CD14-positive monocyte (primary cell): ENCODE data around the gene CIZ1. TPM values are rescaled to one million over a fixed set of nuclear protein-coding genes. Genes with fewer than 3 reads are reported as not detected.
A peak's percentile ranks its signal among the peaks of the same experiment; 100 is the strongest.

Source experiments
- DNase-seq, 3 donors: peaks; one replicate each; pipeline ENCODE4 v3.0.0-alpha.2; 2011 to 2022
- H2AFZ ChIP-seq: 2 replicates; pipeline ENCODE4 v1.6.0; 2012; ENCODE audit warnings: mild to moderate bottlenecking, low read depth, low read length, inconsistent platforms; ENCODE audit not compliant: insufficient read depth, poor library complexity, severe bottlenecking
- H3K27ac ChIP-seq, 2 donors: 1 replicate in 1 of 2; 2 replicates in 1 of 2; pipeline ENCODE4 v1.5.1; 2012 to 2013; ENCODE audit warnings: low read length in 2 of 2, control low read depth in 1 of 2, inconsistent platforms in 1 of 2, low read depth in 1 of 2, mild to moderate bottlenecking in 1 of 2
- H3K27me3 ChIP-seq, 2 donors: one replicate each; pipeline versions ENCODE4 v1.6.0 to v1.6.1; 2011 to 2013; ENCODE audit warnings: low read length in 2 of 2; ENCODE audit not compliant: control insufficient read depth in 2 of 2, insufficient read depth in 2 of 2
- H3K36me3 ChIP-seq, 2 donors: replicated peaks in 1 of 2; 1 replicate in 1 of 2; 2 replicates in 1 of 2; pipeline versions ENCODE4 v1.5.1 to v1.6.1; 2012 to 2013; ENCODE audit warnings: low read length in 2 of 2, control low read depth in 1 of 2, inconsistent platforms in 1 of 2, mild to moderate bottlenecking in 1 of 2; ENCODE audit not compliant: insufficient read depth in 2 of 2, control insufficient read depth in 1 of 2
- H3K4me1 ChIP-seq, 2 donors: 1 replicate in 1 of 2; 2 replicates in 1 of 2; pipeline versions ENCODE4 v1.5.1 to v1.6.1; 2012 to 2013; ENCODE audit warnings: low read length in 2 of 2, control low read depth in 1 of 2, inconsistent platforms in 1 of 2, mild to moderate bottlenecking in 1 of 2, moderate library complexity in 1 of 2; ENCODE audit not compliant: insufficient read depth in 2 of 2, control insufficient read depth in 1 of 2
- H3K4me2 ChIP-seq: replicated peaks from 2 replicates; pipeline ENCODE3; 2012; ENCODE audit warnings: low read length, moderate library complexity, mild to moderate bottlenecking; ENCODE audit not compliant: poor library complexity, severe bottlenecking; ENCODE audit errors: extremely low read depth
- H3K4me3 ChIP-seq, 3 experiments: fragments of 200-600 bp in 1 of 3; sonication (generic) in 1 of 3; replicated peaks in 1 of 3; 1 replicate in 2 of 3; 2 replicates in 1 of 3; pipeline ENCODE4 v1.5.1; 2011 to 2013; ENCODE audit warnings: low read length in 3 of 3, mild to moderate bottlenecking in 3 of 3, control low read depth in 2 of 3, low read depth in 2 of 3, inconsistent platforms in 1 of 3, moderate library complexity in 1 of 3
- H3K79me2 ChIP-seq: 2 replicates; pipeline ENCODE4 v1.6.0; 2012; ENCODE audit warnings: mild to moderate bottlenecking, control low read depth, inconsistent platforms, low read length, moderate library complexity; ENCODE audit not compliant: insufficient read depth
- H3K9ac ChIP-seq: 2 replicates; pipeline ENCODE4 v1.6.0; 2017; ENCODE audit warnings: low read length, mild to moderate bottlenecking; ENCODE audit not compliant: insufficient read depth, poor library complexity, severe bottlenecking
- H3K9me3 ChIP-seq, 2 donors: replicated peaks in 1 of 2; 1 replicate in 1 of 2; 2 replicates in 1 of 2; pipeline versions ENCODE4 v1.5.1 to v1.6.1; 2012 to 2013; ENCODE audit warnings: low read length in 2 of 2, control low read depth in 1 of 2; ENCODE audit not compliant: control insufficient read depth in 1 of 2, insufficient read depth in 1 of 2
- H4K20me1 ChIP-seq: 2 replicates; pipeline ENCODE4 v1.6.0; 2012; ENCODE audit warnings: mild to moderate bottlenecking, low read length, control low read depth, moderate library complexity; ENCODE audit not compliant: insufficient read depth
- H3K27ac Mint-ChIP-seq, 7 donors: one replicate each; pipeline ENCODE4 v1.8.0; 2020; ENCODE audit warnings: mild to moderate bottlenecking in 7 of 7, mixed read lengths in 7 of 7, moderate library complexity in 6 of 7, inconsistent platforms in 2 of 7
- H3K27me3 Mint-ChIP-seq, 3 donors: one replicate each; pipeline ENCODE4 v1.8.0; 2021 to 2022; ENCODE audit warnings: low read depth in 3 of 3, mild to moderate bottlenecking in 3 of 3, mixed read lengths in 3 of 3, moderate library complexity in 3 of 3, inconsistent platforms in 1 of 3
- H3K36me3 Mint-ChIP-seq, 2 donors: one replicate each; pipeline ENCODE4 v1.8.0; 2020; ENCODE audit warnings: mixed read lengths in 2 of 2, inconsistent platforms in 1 of 2, mild to moderate bottlenecking in 1 of 2
- H3K4me1 Mint-ChIP-seq: one replicate; pipeline ENCODE4 v1.8.0; 2020; ENCODE audit warnings: mild to moderate bottlenecking, mixed read lengths
- H3K4me3 Mint-ChIP-seq, 2 donors: one replicate each; pipeline ENCODE4 v1.8.0; 2020; ENCODE audit warnings: mild to moderate bottlenecking in 2 of 2, mixed read lengths in 2 of 2, moderate library complexity in 1 of 2
- H3K9me3 Mint-ChIP-seq, 7 donors: one replicate each; pipeline ENCODE4 v1.8.0; 2020 to 2022; ENCODE audit warnings: mixed read lengths in 7 of 7, mild to moderate bottlenecking in 6 of 7, moderate library complexity in 6 of 7, inconsistent platforms in 2 of 7
- WGBS: methylation state at CpG from one replicate; pipeline ENCODE4 v1.1.5; 2013; ENCODE audit warnings: missing lambda C conversion rate; ENCODE audit not compliant: insufficient coverage; 5-methylcytosine and 5-hydroxymethylcytosine counted together
- intact Hi-C, 2 donors: fragments of 100-400 bp; cut with micrococcal nuclease; formaldehyde crosslinking; loops; one replicate each; pipeline versions ENCODE4 v1.15.0 to v1.15.1; 2023
- polyA minus RNA-seq: library from RNA; depleted of rRNA, polyadenylated mRNA; stranded (reverse); fragments of >200 nt; gene quantifications from 2 replicates; pipeline ENCODE4 v1.2.3, GENCODE V29; 2012
- polyA plus RNA-seq, 3 donors: library from polyadenylated mRNA; depleted of rRNA in 1 of 3; unstranded in 2 of 3; stranded (reverse) in 1 of 3; fragments of 300-500 nt in 2 of 3; fragments of >200 nt in 1 of 3; fragmentation: Illumina TruSeq in 2 of 3; gene quantifications; 1 replicate in 2 of 3; 2 replicates in 1 of 3; pipeline ENCODE4 v1.2.3, GENCODE V29; 2012 to 2021
- total RNA-seq, 12 experiments: library from RNA in 1 of 12; stranded (reverse) in 1 of 12; fragments of 120-200 nt in 1 of 12; gene quantifications; one replicate each; pipeline ENCODE4 v1.2.4 and lab custom pipeline; 2013 to 2026; ENCODE audit warnings: mixed read lengths in 6 of 12, inconsistent platforms in 1 of 12
- TF ChIP-seq, protein P1 (sequence below): fragments of 200-600 bp; IDR thresholded peaks from one replicate; pipeline ENCODE4 v1.8.0; 2022; ENCODE audit warnings: antibody characterized with exemption, mild to moderate bottlenecking

Gene CIZ1, protein sequence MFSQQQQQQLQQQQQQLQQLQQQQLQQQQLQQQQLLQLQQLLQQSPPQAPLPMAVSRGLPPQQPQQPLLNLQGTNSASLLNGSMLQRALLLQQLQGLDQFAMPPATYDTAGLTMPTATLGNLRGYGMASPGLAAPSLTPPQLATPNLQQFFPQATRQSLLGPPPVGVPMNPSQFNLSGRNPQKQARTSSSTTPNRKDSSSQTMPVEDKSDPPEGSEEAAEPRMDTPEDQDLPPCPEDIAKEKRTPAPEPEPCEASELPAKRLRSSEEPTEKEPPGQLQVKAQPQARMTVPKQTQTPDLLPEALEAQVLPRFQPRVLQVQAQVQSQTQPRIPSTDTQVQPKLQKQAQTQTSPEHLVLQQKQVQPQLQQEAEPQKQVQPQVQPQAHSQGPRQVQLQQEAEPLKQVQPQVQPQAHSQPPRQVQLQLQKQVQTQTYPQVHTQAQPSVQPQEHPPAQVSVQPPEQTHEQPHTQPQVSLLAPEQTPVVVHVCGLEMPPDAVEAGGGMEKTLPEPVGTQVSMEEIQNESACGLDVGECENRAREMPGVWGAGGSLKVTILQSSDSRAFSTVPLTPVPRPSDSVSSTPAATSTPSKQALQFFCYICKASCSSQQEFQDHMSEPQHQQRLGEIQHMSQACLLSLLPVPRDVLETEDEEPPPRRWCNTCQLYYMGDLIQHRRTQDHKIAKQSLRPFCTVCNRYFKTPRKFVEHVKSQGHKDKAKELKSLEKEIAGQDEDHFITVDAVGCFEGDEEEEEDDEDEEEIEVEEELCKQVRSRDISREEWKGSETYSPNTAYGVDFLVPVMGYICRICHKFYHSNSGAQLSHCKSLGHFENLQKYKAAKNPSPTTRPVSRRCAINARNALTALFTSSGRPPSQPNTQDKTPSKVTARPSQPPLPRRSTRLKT
- total RNA-seq (2013): 28.1 TPM
- polyA plus RNA-seq: 10 to 100 TPM in 1 of 3 donors, 1 to 10 TPM in 2; 3.4 to 53.7 (median 5.9) TPM
- 13.2 and 23.1 TPM in 2 replicates for polyA minus RNA-seq
- 4.7 to 45.2 (median 26.0) reads per million in 11 experiments for total RNA-seq (lab: John Stamatoyannopoulos, UW)

DNA sequence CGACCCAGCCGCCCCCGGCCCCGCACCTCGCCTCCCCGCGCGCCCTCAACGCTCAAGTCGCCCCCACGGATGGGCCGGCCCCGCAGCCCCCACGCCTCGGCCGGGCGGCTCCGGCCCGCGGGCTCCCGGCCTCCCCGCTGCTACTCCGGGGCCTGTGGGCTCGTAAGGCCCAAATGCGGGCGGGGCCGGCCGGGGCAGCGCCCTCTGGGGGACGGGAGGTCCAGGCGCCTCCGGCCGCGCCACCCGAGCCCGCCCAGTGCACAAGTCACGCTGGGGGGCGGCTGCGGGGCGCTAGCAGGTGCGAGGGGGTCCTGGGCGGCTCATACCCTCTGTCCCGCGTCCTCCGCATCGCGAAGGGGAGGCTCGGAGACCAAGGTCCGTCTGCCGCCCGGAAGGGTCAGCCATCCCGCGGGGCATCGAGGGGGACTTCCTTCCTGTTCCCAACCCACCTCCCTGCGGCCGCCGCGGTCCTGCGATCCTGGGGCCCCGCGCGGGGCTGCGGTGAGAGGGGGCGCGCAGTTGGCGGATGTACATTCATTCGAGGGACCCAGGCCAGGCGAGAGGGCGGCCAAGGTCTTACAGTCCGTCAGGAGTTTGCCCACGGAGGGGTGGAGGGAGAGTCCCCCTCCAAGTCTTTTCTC lies at the start of gene CIZ1:
Gene CIZ1 (minus strand): TSS at position 167 of the 641 bp plus-strand sequence. CDS start 715 bp downstream, outside the sequence.
- Histone ChIP-seq H3K27me3 (peaks cover 0 to 16% of the 10 kb centered on the region in 2 donors), H3K27ac (peak within 1 kb of the TSS in 1 of 2 donors; percentile 80), H3K36me3 (peaks cover 14 to 25% of the 10 kb centered on the region in 2 donors), H4K20me1 (no peaks in the 10 kb centered on the region), H2AFZ (peak within 1 kb of the TSS; percentile 100), H3K9ac (peak within 1 kb of the TSS; percentile 94), H3K4me1 (peaks cover 23 to 27% of the 10 kb centered on the region in 2 donors), H3K4me3 (peak within 1 kb of the TSS; percentile 80 to 92 (median 83)), H3K4me2 (peak within 1 kb of the TSS; percentile 96), H3K79me2 (peaks cover 12% of the 10 kb centered on the region), H3K9me3 (no peaks in the 10 kb centered on the region)
- H3K27ac Mint-ChIP-seq: peak within 1 kb of the TSS; percentile 51 to 95 (median 84)
- no peaks in the 10 kb centered on the region for H3K9me3 Mint-ChIP-seq
- peaks cover 0 to 9% (median 3%) of the 10 kb centered on the region in 3 donors for H3K27me3 Mint-ChIP-seq
- TF ChIP-seq, protein P1, sequence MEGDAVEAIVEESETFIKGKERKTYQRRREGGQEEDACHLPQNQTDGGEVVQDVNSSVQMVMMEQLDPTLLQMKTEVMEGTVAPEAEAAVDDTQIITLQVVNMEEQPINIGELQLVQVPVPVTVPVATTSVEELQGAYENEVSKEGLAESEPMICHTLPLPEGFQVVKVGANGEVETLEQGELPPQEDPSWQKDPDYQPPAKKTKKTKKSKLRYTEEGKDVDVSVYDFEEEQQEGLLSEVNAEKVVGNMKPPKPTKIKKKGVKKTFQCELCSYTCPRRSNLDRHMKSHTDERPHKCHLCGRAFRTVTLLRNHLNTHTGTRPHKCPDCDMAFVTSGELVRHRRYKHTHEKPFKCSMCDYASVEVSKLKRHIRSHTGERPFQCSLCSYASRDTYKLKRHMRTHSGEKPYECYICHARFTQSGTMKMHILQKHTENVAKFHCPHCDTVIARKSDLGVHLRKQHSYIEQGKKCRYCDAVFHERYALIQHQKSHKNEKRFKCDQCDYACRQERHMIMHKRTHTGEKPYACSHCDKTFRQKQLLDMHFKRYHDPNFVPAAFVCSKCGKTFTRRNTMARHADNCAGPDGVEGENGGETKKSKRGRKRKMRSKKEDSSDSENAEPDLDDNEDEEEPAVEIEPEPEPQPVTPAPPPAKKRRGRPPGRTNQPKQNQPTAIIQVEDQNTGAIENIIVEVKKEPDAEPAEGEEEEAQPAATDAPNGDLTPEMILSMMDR: peak; percentile 95
- peak within 1 kb of the TSS; percentile 96 to 98 for H3K4me3 Mint-ChIP-seq
- H3K36me3 Mint-ChIP-seq: peaks cover 23 to 29% of the 10 kb centered on the region in 2 donors
- intact Hi-C loops: no loop called here
- H3K4me1 Mint-ChIP-seq: peaks cover 27% of the 10 kb centered on the region
- under 1% methylated on average over 66 of the region's 71 CpGs for WGBS
- peak; percentile 66 to 74 (median 71) for DNase-seq
